Fibroblast of lung (primary cell): ENCODE measurements around the gene ARRDC2. TPM values are rescaled to one million over a fixed set of nuclear protein-coding genes. Genes with fewer than 3 reads are reported as not detected.

Source experiments
- DNase-seq, 2 donors: peaks; one replicate each; pipeline versions ENCODE4 v3.0.0 to v3.0.0-alpha.2; 2010; ENCODE audit warnings: low read depth in 2 of 2
- H2AFZ ChIP-seq: 2 replicates; pipeline ENCODE4 v1.5.1; 2012; ENCODE audit warnings: low read length, control low read depth, inconsistent platforms
- H3K27ac ChIP-seq: 2 replicates; pipeline ENCODE4 v1.5.1; 2011; ENCODE audit warnings: low read length, control low read depth; ENCODE audit not compliant: insufficient read depth
- H3K27me3 ChIP-seq: 2 replicates; pipeline ENCODE4 v1.5.1; 2011; ENCODE audit warnings: mild to moderate bottlenecking, low read length; ENCODE audit not compliant: control insufficient read depth, insufficient read depth
- H3K36me3 ChIP-seq: 2 replicates; pipeline ENCODE4 v1.5.1; 2011; ENCODE audit warnings: low read length; ENCODE audit not compliant: control insufficient read depth, insufficient read depth
- H3K4me1 ChIP-seq: 2 replicates; pipeline ENCODE4 v1.5.1; 2011; ENCODE audit warnings: low read length; ENCODE audit not compliant: control insufficient read depth, insufficient read depth; ENCODE audit errors: extremely low read depth
- H3K4me2 ChIP-seq: 2 replicates; pipeline ENCODE4 v1.5.1; 2011; ENCODE audit warnings: low read length, control low read depth; ENCODE audit not compliant: insufficient read depth; ENCODE audit errors: extremely low read depth
- H3K4me3 ChIP-seq, 4 experiments: fragments of 200-600 bp in 1 of 4; sonication (generic) in 1 of 4; replicated peaks in 1 of 4; 2 replicates each; pipeline ENCODE4 v1.5.1; 2011 to 2016; ENCODE audit warnings: low read length in 4 of 4, low read depth in 3 of 4, mild to moderate bottlenecking in 3 of 4, control low read depth in 2 of 4, inconsistent platforms in 1 of 4, mixed read lengths in 1 of 4; ENCODE audit not compliant: insufficient read depth in 1 of 4; ENCODE audit errors: control extremely low read depth in 1 of 4
- H3K79me2 ChIP-seq: 2 replicates; pipeline ENCODE4 v1.5.1; 2012; ENCODE audit warnings: mild to moderate bottlenecking, low read length, inconsistent platforms; ENCODE audit not compliant: control insufficient read depth, insufficient read depth
- H3K9ac ChIP-seq: 2 replicates; pipeline ENCODE4 v1.5.1; 2011; ENCODE audit warnings: mild to moderate bottlenecking, low read length, control low read depth; ENCODE audit not compliant: insufficient read depth
- H3K9me3 ChIP-seq: 2 replicates; pipeline ENCODE4 v1.5.1; 2012; ENCODE audit warnings: low read depth, low read length; ENCODE audit not compliant: control insufficient read depth, insufficient read depth
- H4K20me1 ChIP-seq: 2 replicates; pipeline ENCODE4 v1.5.1; 2011; ENCODE audit warnings: low read length; ENCODE audit not compliant: control insufficient read depth, insufficient read depth; ENCODE audit errors: extremely low read depth
- CTCF ChIP-seq, 2 donors: IDR thresholded peaks in 1 of 2; conservative IDR thresholded peaks in 1 of 2; 1 replicate in 1 of 2; 2 replicates in 1 of 2; pipeline ENCODE4 v1.5.1; 2011 to 2012; ENCODE audit warnings: low read length in 2 of 2, control low read depth in 1 of 2, inconsistent platforms in 1 of 2, low read depth in 1 of 2, mild to moderate bottlenecking in 1 of 2
- EZH2 ChIP-seq: IDR thresholded peaks from 2 replicates; pipeline ENCODE4 v1.5.1; 2012; ENCODE audit warnings: low read length, control low read depth, mild to moderate bottlenecking; ENCODE audit errors: missing control alignments
- polyA minus RNA-seq: library from RNA; depleted of rRNA, polyadenylated mRNA; stranded (reverse); fragments of >200 nt; gene quantifications from 2 replicates; pipeline ENCODE4 v1.2.3, GENCODE V29; 2011; ENCODE audit warnings: low replicate concordance
- polyA plus RNA-seq, 2 donors: library from polyadenylated mRNA; depleted of rRNA in 1 of 2; stranded (reverse) in 1 of 2; unstranded in 1 of 2; fragments of >200 nt; gene quantifications; 2 replicates each; pipeline ENCODE4 v1.2.1, GENCODE V29; 2011 to 2012; ENCODE audit warnings: missing spikeins in 1 of 2
- total RNA-seq: library from RNA; depleted of rRNA; stranded (reverse); fragments of >200 nt; gene quantifications from 2 replicates; pipeline ENCODE4 v1.2.1, GENCODE V29; 2014

The ARRDC2 gene
- total RNA-seq (3.9 and 9.1 TPM in 2 replicates), polyA plus RNA-seq (2.1 and 3.0 TPM in 2 replicates), polyA minus RNA-seq (0.96 and 4.6 TPM in 2 replicates)
- 2.3 and 3.5 TPM in 2 replicates for polyA plus RNA-seq (2012)

- peak within 1 kb of the TSS; percentile 43 for H3K27ac ChIP-seq
- H3K27me3 ChIP-seq, result no peaks in the 10 kb centered on the region
- H3K9ac ChIP-seq, result peak within 1 kb of the TSS; percentile 44
- H3K4me2 ChIP-seq, result peak within 1 kb of the TSS; percentile 99
- peak; percentile 83 to 90 for DNase-seq
- TF ChIP-seq CTCF (conservative IDR thresholded peaks at IDR 0.05 in 1 of 2, IDR thresholded peaks at IDR 0.05 in 1 of 2; ENCODE audit: low read depth in 1 of 2, low read length in 2 of 2) (no peak), EZH2 (no peak)
- H3K4me3 ChIP-seq, result peak within 1 kb of the TSS; percentile 49 to 60 (median 58)
- peak within 1 kb of the TSS; percentile 78 for H2AFZ ChIP-seq
- H4K20me1 ChIP-seq, result no peaks in the 10 kb centered on the region
- H3K4me1 ChIP-seq, result peaks cover 5% of the 10 kb centered on the region
- no peaks in the 10 kb centered on the region for H3K9me3 ChIP-seq
- H3K36me3 ChIP-seq, result peaks cover 7% of the 10 kb centered on the region
- no peaks in the 10 kb centered on the region for H3K79me2 ChIP-seq
These were observed at the start of gene ARRDC2 for GRCh38 chr19:18007917-18008673. ARRDC2 (plus strand) TSS chr19:18008170; CDS start chr19:18008311, 141 bp downstream.

GRCh38 chr19:17963936-17964691 is 43.9 kb upstream of the ARRDC2 start:
- H3K4me3 ChIP-seq, result no peak overlapping the region
- peaks cover 29% of the 10 kb centered on the region for H3K27me3 ChIP-seq
- no peaks in the 10 kb centered on the region for H4K20me1 ChIP-seq
- H3K4me1 ChIP-seq, result no peaks in the 10 kb centered on the region
- H3K9ac ChIP-seq, result no peak overlapping the region
- no peaks in the 10 kb centered on the region for H3K79me2 ChIP-seq
- no peak overlapping the region for H2AFZ ChIP-seq
- TF ChIP-seq EZH2 (no peak), CTCF (conservative IDR thresholded peaks at IDR 0.05 in 1 of 2, IDR thresholded peaks at IDR 0.05 in 1 of 2; ENCODE audit: low read depth in 1 of 2, low read length in 2 of 2) (no peak)
- no peaks in the 10 kb centered on the region for H3K9me3 ChIP-seq
- H3K4me2 ChIP-seq, result no peak overlapping the region
- H3K36me3 ChIP-seq, result no peaks in the 10 kb centered on the region
- H3K27ac ChIP-seq, result no peak overlapping the region
- DNase-seq, result no peak
